Ovary (tissue), 10 donors: Measurements from ENCODE around the gene ARL8A. TPM values are rescaled to one million over a fixed set of nuclear protein-coding genes. Genes with fewer than 3 reads are reported as not detected.
A peak's percentile ranks its signal among the peaks of the same experiment; 100 is the strongest.
"Not testable (repeated sequence)": the region's sequence is repeated elsewhere in the genome, so short reads cannot be mapped to it uniquely, and the experiment has no call there.

Source experiments
- DNase-seq, 5 donors: peaks; one replicate each; pipeline ENCODE4 v3.0.0-alpha.2; 2019 to 2020
- H3K27ac ChIP-seq, 2 donors: fragments of 200-600 bp; one replicate each; pipeline versions ENCODE4 v1.5.1 to v1.8.0; 2019 to 2022
- H3K27me3 ChIP-seq: fragments of 200-600 bp; one replicate; pipeline ENCODE4 v1.8.0; 2022
- H3K36me3 ChIP-seq: fragments of 200-600 bp; sonication (generic); one replicate; pipeline ENCODE4 v1.5.1; 2019
- H3K4me1 ChIP-seq: one replicate; pipeline ENCODE4 v1.8.1; 2013; ENCODE audit warnings: mild to moderate bottlenecking, moderate library complexity; ENCODE audit not compliant: insufficient read depth
- H3K4me3 ChIP-seq: fragments of 200-600 bp; sonication (generic); one replicate; pipeline ENCODE4 v1.5.1; 2017
- H3K9me3 ChIP-seq, 2 donors: fragments of 200-600 bp in 1 of 2; sonication (generic) in 1 of 2; one replicate each; pipeline versions ENCODE4 v1.5.1 to v1.8.1; 2013 to 2019; ENCODE audit warnings: mild to moderate bottlenecking in 1 of 2, moderate library complexity in 1 of 2
- CTCF ChIP-seq, 3 donors: fragments of 450-650 bp in 2 of 3; fragments of 200-600 bp in 1 of 3; IDR thresholded peaks; one replicate each; pipeline versions ENCODE4 v1.5.1 to v1.8.0; 2016 to 2022; ENCODE audit warnings: antibody characterized with exemption in 3 of 3, mild to moderate bottlenecking in 1 of 3
- EP300 ChIP-seq: sonication (generic); formaldehyde crosslinking; IDR thresholded peaks from one replicate; pipeline ENCODE4 v1.6.1; 2017; ENCODE audit warnings: antibody characterized with exemption
- POLR2A ChIP-seq: fragments of 450-650 bp; IDR thresholded peaks from one replicate; pipeline ENCODE4 v1.6.1; 2017; ENCODE audit warnings: antibody characterized with exemption, mild to moderate bottlenecking, moderate library complexity
- WGBS, 3 donors: extraction: QIAGEN DNeasy Blood & Tissue Kit in 1 of 3; methylation state at CpG; one replicate each; pipeline versions ENCODE4 v1.1.5 to v1.1.7; 2013 to 2017; 5-methylcytosine and 5-hydroxymethylcytosine counted together
- intact Hi-C, 4 donors: fragments of 100-400 bp; cut with DNase I; formaldehyde crosslinking; loops; one replicate each; pipeline versions ENCODE4 v1.11.0 to v1.15.1; 2022 to 2023
- long read RNA-seq, 3 donors: library from polyadenylated mRNA in 2 of 3; unstranded in 2 of 3; transcript quantifications; one replicate each; pipeline ENCODE4 v2.0.0 and lab custom pipeline, GENCODE V29; 2021 to 2026
- polyA plus RNA-seq, 2 donors: library from polyadenylated mRNA; stranded (reverse); fragments of 200-250 nt in 1 of 2; fragments of 350-450 nt in 1 of 2; fragmentation: Illumina TruSeq in 1 of 2; extraction: RNeasy Lipid Tissue Mini Kit (QIAGEN cat#74804) in 1 of 2; gene quantifications; one replicate each; pipeline ENCODE4 v1.2.3, GENCODE V29; 2013 to 2014
- total RNA-seq, 7 donors: library from RNA; depleted of rRNA in 2 of 7; stranded (reverse); fragments of >200 nt in 2 of 7; fragmentation: NEBNext Ultra II Directional in 3 of 7; extraction: Animal tissue kit (Norgen Biotek cat#: 25700) in 3 of 7; gene quantifications; one replicate each; pipeline versions ENCODE4 v1.1.0 to v1.2.4, GENCODE V29; 2016 to 2023
- donor health status: DM: no; HTN: no; CAD: no; lungs with moderate emphysema.
- donor health status: DM: no; HTN: no; CAD: no.
- donor health status: Bipolar disorder and iron deficiency.
- donor health status: DM: yes; HTN: yes; CAD: no.
- donor health status: DM: no; HTN: no; CAD: no.
- donor health status: DM: yes; HTN: yes; CAD: no.

Gene ARL8A
- total RNA-seq (10 to 100 TPM; 20.0 to 95.9 (median 67.6) TPM), polyA plus RNA-seq (10 to 100 TPM; 26.6 to 65.8 TPM)
- long read RNA-seq, donor 1, partial matches to known transcripts, result 1 of 8 reads
- long read RNA-seq, donor 1, other reads (novel, unspliced or antisense), result 3 of 8 reads
- long read RNA-seq, donor 2, transcript ARL8A-201 (7 exons, 1,793 nt), result major isoform, 21 of 23 reads
- long read RNA-seq, donor 2, partial matches to known transcripts, result 0 of 23 reads
- long read RNA-seq, donor 2, other reads (novel, unspliced or antisense), result 0 of 23 reads
- long read RNA-seq, donor 3, transcript ARL8A-201 (7 exons, 1,793 nt), result major isoform, 88 of 98 reads
- long read RNA-seq, donor 3, partial matches to known transcripts, result 0 of 98 reads
- long read RNA-seq, donor 3, other reads (novel, unspliced or antisense), result 9 of 98 reads

GRCh38 chr1:202144402-202145067 lies at the start of gene ARL8A:
ARL8A (minus strand) TSS chr1:202144737; CDS start chr1:202144572, 165 bp downstream.
- no peaks in the 10 kb centered on the region for H3K36me3 ChIP-seq
- intact Hi-C loops, result no loop called here
- H3K27me3 ChIP-seq, result no peaks in the 10 kb centered on the region
- no peaks in the 10 kb centered on the region for H3K9me3 ChIP-seq
- H3K4me3 ChIP-seq, result peak within 1 kb of the TSS; percentile 71
- 0 to 1% (median 0%) methylated on average over 45 to 82 of the region's 82 CpGs for WGBS, 3 donors
- H3K27ac ChIP-seq, result peak within 1 kb of the TSS; percentile 87 to 92
- DNase-seq, result peak; percentile 72 to 84 (median 78)
- H3K4me1 ChIP-seq, result peaks cover 6% of the 10 kb centered on the region
- no peak for TF ChIP-seq EP300
- peak; percentile 70 for TF ChIP-seq POLR2A

- H3K4me1 ChIP-seq, result peaks cover 3% of the 10 kb centered on the region
- no peak for DNase-seq
- intact Hi-C loops, result loop anchor here in 1 of 4 donors (2.0 kb wide), 1 partner anchor 119 kb away; no protein-coding TSS in a partner anchor
- WGBS, 3 donors, result 49 to 52% (median 51%) methylated on average over 11 of the region's 11 CpGs
- no peaks in the 10 kb centered on the region for H3K9me3 ChIP-seq
- TF ChIP-seq POLR2A (no peak), CTCF (IDR thresholded peaks at IDR 0.05) (no peak), EP300 (no peak)
- no peaks in the 10 kb centered on the region for H3K36me3 ChIP-seq
- H3K27me3 ChIP-seq, result no peaks in the 10 kb centered on the region
- no peak overlapping the region for H3K4me3 ChIP-seq
- no peak overlapping the region for H3K27ac ChIP-seq
Observed at GRCh38 chr1:202194328-202194648, 49.8 kb upstream of the ARL8A start.

DNA sequence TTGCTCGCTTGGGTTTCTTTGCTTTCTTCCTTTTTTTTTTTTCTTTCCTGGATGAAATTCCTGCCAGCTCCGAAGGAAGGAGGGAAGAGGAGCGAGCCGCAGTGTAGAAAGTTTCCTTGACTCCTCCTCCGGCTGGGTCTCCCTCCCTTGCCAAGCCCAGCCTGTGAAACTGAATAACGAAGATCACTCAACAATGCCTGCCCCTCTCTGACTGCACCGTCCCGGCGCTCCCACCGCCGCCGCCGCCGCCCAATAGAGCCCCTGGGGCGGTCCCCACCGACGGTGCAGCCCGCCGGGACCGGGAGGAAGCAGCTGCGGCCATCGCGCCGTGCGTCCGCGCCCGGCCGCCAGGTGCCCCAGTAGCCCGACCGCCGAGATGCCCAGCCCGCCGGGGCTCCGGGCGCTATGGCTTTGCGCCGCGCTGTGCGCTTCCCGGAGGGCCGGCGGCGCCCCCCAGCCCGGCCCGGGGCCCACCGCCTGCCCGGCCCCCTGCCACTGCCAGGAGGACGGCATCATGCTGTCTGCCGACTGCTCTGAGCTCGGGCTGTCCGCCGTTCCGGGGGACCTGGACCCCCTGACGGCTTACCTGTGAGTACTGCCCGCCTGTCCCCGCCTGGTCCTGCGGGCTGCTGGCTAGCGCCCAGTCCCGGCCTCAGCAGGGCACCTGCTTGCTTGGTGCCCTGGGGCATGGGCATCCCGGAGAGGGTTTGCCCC lies 49.2 kb upstream of the ARL8A start, which contains the start of gene LGR6:
TSS of gene LGR6 (plus strand) at position 186 of the 714 bp plus-strand sequence. CDS start at position 377, 191 bp downstream.
- Histone ChIP-seq H3K36me3 (no peaks in the 10 kb centered on the region), H3K27ac (no peak within 1 kb of the TSS), H3K9me3 (no peaks in the 10 kb centered on the region), H3K4me3 (no peak within 1 kb of the TSS), H3K4me1 (peaks cover 3% of the 10 kb centered on the region), H3K27me3 (no peaks in the 10 kb centered on the region)
- TF ChIP-seq EP300 (no peak), POLR2A (no peak), CTCF (IDR thresholded peaks at IDR 0.05) (no peak)
- no peak for DNase-seq
- whole genome bisulfite sequencing, 3 donors, result 2 to 3% (median 3%) methylated on average over 53 to 61 of the region's 61 CpGs
- intact Hi-C loops, result loop anchor here in 1 of 4 donors (2.0 kb wide), 1 partner anchor 119 kb away; no protein-coding TSS in a partner anchor

- peaks cover 3% of the 10 kb centered on the region for H3K4me1 ChIP-seq
- H3K4me3 ChIP-seq, result no peak overlapping the region
- no peaks in the 10 kb centered on the region for H3K9me3 ChIP-seq
- 20 to 23% (median 20%) methylated on average over 18 of the region's 18 CpGs for WGBS, 3 donors
- no peaks in the 10 kb centered on the region for H3K27me3 ChIP-seq
- peak in 3 of 5 donors; percentile 43 to 70 (median 58) for DNase-seq
- peak; percentile 31 to 42 (median 34) for TF ChIP-seq CTCF (IDR thresholded peaks at IDR 0.05)
- TF ChIP-seq POLR2A, result no peak
- no peak overlapping the region for H3K27ac ChIP-seq
- intact Hi-C loops, result no loop called here
- no peaks in the 10 kb centered on the region for H3K36me3 ChIP-seq
Observed at GRCh38 chr1:202192770-202193613, 48.5 kb upstream of the ARL8A start.

DNA sequence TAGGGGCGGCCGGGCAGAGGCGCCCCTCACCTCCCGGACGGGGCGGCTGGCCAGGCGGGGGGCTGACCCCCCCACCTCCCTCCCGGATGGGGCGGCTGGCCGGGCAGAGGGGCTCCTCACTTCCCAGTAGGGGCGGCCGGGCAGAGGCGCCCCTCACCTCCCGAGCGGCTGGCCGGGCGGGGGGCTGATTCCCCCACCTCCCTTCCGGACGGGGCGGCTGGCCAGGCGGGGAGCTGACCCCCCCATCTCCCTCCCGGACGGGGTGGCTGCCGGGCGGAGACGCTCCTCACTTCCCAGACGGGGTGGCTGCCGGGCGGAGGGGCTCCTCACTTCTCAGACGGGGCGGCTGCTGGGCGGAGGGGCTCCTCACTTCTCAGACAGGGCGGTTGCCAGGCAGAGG lies 46.9 kb upstream of the ARL8A start:
- WGBS, 3 donors, result 87 to 96% (median 87%) methylated on average over 8 to 20 of the region's 33 CpGs
- H3K4me3 ChIP-seq, intact Hi-C loops, DNase-seq, H3K4me1 ChIP-seq, H3K27ac ChIP-seq, H3K9me3 ChIP-seq, H3K27me3 ChIP-seq, H3K36me3 ChIP-seq: not testable (repeated sequence)
